H1 (cell line): ENCODE data around the gene KRT84. TPM values are rescaled to one million over a fixed set of nuclear protein-coding genes. Genes with fewer than 3 reads are reported as not detected.

ENCODE experiments used
- ATF3 ChIP-seq: IDR thresholded peaks from 2 replicates; pipeline ENCODE4 v1.6.1; 2011; ENCODE audit warnings: low read depth, mild to moderate bottlenecking, low read length; ENCODE audit not compliant: insufficient read depth
- BRCA1 ChIP-seq: IDR thresholded peaks from 2 replicates; pipeline ENCODE4 v1.6.1; 2012; ENCODE audit warnings: low read depth, low read length, improper control_type of control experiment
- CHD1 ChIP-seq: IDR thresholded peaks from 2 replicates; pipeline ENCODE4 v1.6.1; 2012; ENCODE audit warnings: low read depth, low read length, improper control_type of control experiment
- EGR1 ChIP-seq: IDR thresholded peaks from 2 replicates; pipeline ENCODE4 v1.6.1; 2011; ENCODE audit warnings: low read depth, low read length, borderline replicate concordance
- FOSL1 ChIP-seq: IDR thresholded peaks from 2 replicates; pipeline ENCODE4 v1.6.1; 2011; ENCODE audit warnings: mild to moderate bottlenecking, low read depth, low read length, moderate library complexity; ENCODE audit not compliant: insufficient read depth
- KDM1A ChIP-seq: fragments of 200-600, 300-600 bp; sonication (generic); IDR thresholded peaks from 2 replicates; pipeline ENCODE4 v1.7.1; 2016; ENCODE audit warnings: mild to moderate bottlenecking, low read length, borderline replicate concordance
- NANOG ChIP-seq: IDR thresholded peaks from 2 replicates; pipeline ENCODE4 v1.6.1; 2011; ENCODE audit warnings: low read length, low read depth, mild to moderate bottlenecking, inconsistent platforms; ENCODE audit not compliant: insufficient read depth, poor library complexity, severe bottlenecking
- SAP30 ChIP-seq: fragments of 300-600 bp; sonication (generic); IDR thresholded peaks from 2 replicates; pipeline ENCODE4 v1.7.1; 2012; ENCODE audit warnings: low read length, moderate library complexity, mild to moderate bottlenecking, inconsistent platforms; ENCODE audit not compliant: insufficient read depth, insufficient replicate concordance
- TBP ChIP-seq: IDR thresholded peaks from 2 replicates; pipeline ENCODE4 v1.6.1; 2011; ENCODE audit warnings: low read depth, low read length, improper control_type of control experiment
- TEAD4 ChIP-seq: IDR thresholded peaks from 2 replicates; pipeline ENCODE4 v1.6.1; 2012; ENCODE audit warnings: low read depth, low read length, inconsistent platforms, mixed read lengths
- polyA plus RNA-seq, 7 experiments: library from polyadenylated mRNA; depleted of rRNA in 3 of 7; stranded (reverse) in 5 of 7; unstranded in 2 of 7; fragments of >200 nt in 5 of 7; fragments of 200-250 nt in 2 of 7; gene quantifications; 1 replicate in 5 of 7; 2 replicates in 1 of 7; 4 replicates in 1 of 7; pipeline versions ENCODE4 v1.2.1 to v1.2.3, GENCODE V29; 2011 to 2013; ENCODE audit warnings: missing spikeins in 2 of 7, mixed read lengths in 2 of 7
- total RNA-seq: library from RNA; stranded (reverse); fragmentation: NEBNext Ultra II Directional; extraction: Animal tissue kit (Norgen Biotek cat#: 25700); gene quantifications from 2 replicates; pipeline ENCODE4 v1.2.1, GENCODE V29; 2021
- TF ChIP-seq, protein P1 (sequence below): fragments of 300-600 bp; sonication (generic); IDR thresholded peaks from 2 replicates; pipeline ENCODE4 v1.7.1; 2012; ENCODE audit warnings: low read length, moderate library complexity, mild to moderate bottlenecking, inconsistent platforms; ENCODE audit not compliant: insufficient replicate concordance

KRT84 gene
- total and polyA plus RNA-seq, 2 of the 8 experiments (the other 6 are each of a cell fraction or from before 2014, with no cell fraction given) = not detected

DNA sequence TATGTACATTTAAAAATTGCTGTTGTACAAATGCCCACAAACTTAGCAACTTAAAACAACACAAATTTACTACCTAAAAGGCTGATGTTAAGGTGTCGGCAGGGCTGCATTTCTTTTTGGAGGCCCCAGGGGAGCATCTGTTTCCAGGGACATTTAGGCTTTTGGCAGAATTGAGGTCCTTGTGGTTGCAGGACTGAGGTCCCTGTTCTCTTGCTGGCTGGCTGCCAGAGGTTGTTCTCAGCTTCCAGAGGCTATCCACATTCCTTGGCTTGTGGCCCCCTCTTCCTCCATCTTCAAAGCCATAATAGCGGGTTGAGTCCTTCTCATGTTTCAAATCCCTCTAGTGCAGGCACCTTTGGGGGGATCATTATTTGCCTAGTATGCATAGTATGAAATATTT, 41.9 kb downstream of the KRT84 start (continued):
- TF ChIP-seq, protein P1, sequence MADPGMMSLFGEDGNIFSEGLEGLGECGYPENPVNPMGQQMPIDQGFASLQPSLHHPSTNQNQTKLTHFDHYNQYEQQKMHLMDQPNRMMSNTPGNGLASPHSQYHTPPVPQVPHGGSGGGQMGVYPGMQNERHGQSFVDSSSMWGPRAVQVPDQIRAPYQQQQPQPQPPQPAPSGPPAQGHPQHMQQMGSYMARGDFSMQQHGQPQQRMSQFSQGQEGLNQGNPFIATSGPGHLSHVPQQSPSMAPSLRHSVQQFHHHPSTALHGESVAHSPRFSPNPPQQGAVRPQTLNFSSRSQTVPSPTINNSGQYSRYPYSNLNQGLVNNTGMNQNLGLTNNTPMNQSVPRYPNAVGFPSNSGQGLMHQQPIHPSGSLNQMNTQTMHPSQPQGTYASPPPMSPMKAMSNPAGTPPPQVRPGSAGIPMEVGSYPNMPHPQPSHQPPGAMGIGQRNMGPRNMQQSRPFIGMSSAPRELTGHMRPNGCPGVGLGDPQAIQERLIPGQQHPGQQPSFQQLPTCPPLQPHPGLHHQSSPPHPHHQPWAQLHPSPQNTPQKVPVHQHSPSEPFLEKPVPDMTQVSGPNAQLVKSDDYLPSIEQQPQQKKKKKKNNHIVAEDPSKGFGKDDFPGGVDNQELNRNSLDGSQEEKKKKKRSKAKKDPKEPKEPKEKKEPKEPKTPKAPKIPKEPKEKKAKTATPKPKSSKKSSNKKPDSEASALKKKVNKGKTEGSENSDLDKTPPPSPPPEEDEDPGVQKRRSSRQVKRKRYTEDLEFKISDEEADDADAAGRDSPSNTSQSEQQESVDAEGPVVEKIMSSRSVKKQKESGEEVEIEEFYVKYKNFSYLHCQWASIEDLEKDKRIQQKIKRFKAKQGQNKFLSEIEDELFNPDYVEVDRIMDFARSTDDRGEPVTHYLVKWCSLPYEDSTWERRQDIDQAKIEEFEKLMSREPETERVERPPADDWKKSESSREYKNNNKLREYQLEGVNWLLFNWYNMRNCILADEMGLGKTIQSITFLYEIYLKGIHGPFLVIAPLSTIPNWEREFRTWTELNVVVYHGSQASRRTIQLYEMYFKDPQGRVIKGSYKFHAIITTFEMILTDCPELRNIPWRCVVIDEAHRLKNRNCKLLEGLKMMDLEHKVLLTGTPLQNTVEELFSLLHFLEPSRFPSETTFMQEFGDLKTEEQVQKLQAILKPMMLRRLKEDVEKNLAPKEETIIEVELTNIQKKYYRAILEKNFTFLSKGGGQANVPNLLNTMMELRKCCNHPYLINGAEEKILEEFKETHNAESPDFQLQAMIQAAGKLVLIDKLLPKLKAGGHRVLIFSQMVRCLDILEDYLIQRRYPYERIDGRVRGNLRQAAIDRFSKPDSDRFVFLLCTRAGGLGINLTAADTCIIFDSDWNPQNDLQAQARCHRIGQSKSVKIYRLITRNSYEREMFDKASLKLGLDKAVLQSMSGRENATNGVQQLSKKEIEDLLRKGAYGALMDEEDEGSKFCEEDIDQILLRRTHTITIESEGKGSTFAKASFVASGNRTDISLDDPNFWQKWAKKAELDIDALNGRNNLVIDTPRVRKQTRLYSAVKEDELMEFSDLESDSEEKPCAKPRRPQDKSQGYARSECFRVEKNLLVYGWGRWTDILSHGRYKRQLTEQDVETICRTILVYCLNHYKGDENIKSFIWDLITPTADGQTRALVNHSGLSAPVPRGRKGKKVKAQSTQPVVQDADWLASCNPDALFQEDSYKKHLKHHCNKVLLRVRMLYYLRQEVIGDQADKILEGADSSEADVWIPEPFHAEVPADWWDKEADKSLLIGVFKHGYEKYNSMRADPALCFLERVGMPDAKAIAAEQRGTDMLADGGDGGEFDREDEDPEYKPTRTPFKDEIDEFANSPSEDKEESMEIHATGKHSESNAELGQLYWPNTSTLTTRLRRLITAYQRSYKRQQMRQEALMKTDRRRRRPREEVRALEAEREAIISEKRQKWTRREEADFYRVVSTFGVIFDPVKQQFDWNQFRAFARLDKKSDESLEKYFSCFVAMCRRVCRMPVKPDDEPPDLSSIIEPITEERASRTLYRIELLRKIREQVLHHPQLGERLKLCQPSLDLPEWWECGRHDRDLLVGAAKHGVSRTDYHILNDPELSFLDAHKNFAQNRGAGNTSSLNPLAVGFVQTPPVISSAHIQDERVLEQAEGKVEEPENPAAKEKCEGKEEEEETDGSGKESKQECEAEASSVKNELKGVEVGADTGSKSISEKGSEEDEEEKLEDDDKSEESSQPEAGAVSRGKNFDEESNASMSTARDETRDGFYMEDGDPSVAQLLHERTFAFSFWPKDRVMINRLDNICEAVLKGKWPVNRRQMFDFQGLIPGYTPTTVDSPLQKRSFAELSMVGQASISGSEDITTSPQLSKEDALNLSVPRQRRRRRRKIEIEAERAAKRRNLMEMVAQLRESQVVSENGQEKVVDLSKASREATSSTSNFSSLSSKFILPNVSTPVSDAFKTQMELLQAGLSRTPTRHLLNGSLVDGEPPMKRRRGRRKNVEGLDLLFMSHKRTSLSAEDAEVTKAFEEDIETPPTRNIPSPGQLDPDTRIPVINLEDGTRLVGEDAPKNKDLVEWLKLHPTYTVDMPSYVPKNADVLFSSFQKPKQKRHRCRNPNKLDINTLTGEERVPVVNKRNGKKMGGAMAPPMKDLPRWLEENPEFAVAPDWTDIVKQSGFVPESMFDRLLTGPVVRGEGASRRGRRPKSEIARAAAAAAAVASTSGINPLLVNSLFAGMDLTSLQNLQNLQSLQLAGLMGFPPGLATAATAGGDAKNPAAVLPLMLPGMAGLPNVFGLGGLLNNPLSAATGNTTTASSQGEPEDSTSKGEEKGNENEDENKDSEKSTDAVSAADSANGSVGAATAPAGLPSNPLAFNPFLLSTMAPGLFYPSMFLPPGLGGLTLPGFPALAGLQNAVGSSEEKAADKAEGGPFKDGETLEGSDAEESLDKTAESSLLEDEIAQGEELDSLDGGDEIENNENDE = no peak
- no peak for TF ChIP-seq KDM1A
- TF ChIP-seq TEAD4 = no peak
- no peak for TF ChIP-seq EGR1
- no peak for TF ChIP-seq FOSL1
- no peak for TF ChIP-seq SAP30
- TF ChIP-seq CHD1 = no peak
- TF ChIP-seq NANOG = no peak
- TF ChIP-seq BRCA1 = no peak
- no peak for TF ChIP-seq TBP
- no peak for TF ChIP-seq ATF3
